ENCODE data around the gene AIG1. TPM values are rescaled to one million over a fixed set of nuclear protein-coding genes. Genes with fewer than 3 reads are reported as not detected.

AIG1 gene
- total RNA-seq, 1 donor from 2014 or later: 37.1 TPM

GRCh38 chr6:143223895-143224294, 163.2 kb downstream of the AIG1 start:
- no peak overlapping the region for H2AFZ ChIP-seq (replicated peaks)
- no peak overlapping the region for H3K27ac ChIP-seq
- H3K36me3 Mint-ChIP-seq: no peaks in the 10 kb centered on the region
- H3K9ac ChIP-seq: no peak overlapping the region
- H3K27me3 Mint-ChIP-seq (ENCODE audit: insufficient read depth, low read depth): no peaks in the 10 kb centered on the region
- no peaks in the 10 kb centered on the region for H3K36me3 ChIP-seq
- no peaks in the 10 kb centered on the region for H3F3A ChIP-seq (ENCODE audit: low read depth)
- no peak overlapping the region for H3K4me2 ChIP-seq
- DNase-seq (ENCODE audit: low spot score): peak; percentile 5
- no peaks in the 10 kb centered on the region for H4K20me1 ChIP-seq (ENCODE audit: low read depth)
- no peaks in the 10 kb centered on the region for H3K9me3 Mint-ChIP-seq
- no peaks in the 10 kb centered on the region for H3K4me1 Mint-ChIP-seq
- no peak overlapping the region for H3K27ac Mint-ChIP-seq
- no peaks in the 10 kb centered on the region for H3K9me3 ChIP-seq (ENCODE audit: low read depth)
- H3K79me2 ChIP-seq (ENCODE audit: low read depth): no peaks in the 10 kb centered on the region
- no peaks in the 10 kb centered on the region for H3K4me1 ChIP-seq
- no peaks in the 10 kb centered on the region for H3K27me3 ChIP-seq
- TF ChIP-seq CTCF (IDR thresholded peaks at IDR 0.05) (no peak), EZH2 (IDR thresholded peaks at IDR 0.05) (no peak), EZH2phosphoT487 (IDR thresholded peaks at IDR 0.05) (no peak)
- H3K4me3 ChIP-seq: no peak overlapping the region
- H3K4me3 Mint-ChIP-seq: no peak overlapping the region

GRCh38 chr6:143224516-143224915, 163.8 kb downstream of the AIG1 start:
- Mint-ChIP-seq H3K27me3 (ENCODE audit: insufficient read depth, low read depth) (no peaks in the 10 kb centered on the region), H3K27ac (no peak overlapping the region), H3K4me3 (no peak overlapping the region), H3K36me3 (no peaks in the 10 kb centered on the region), H3K4me1 (no peaks in the 10 kb centered on the region), H3K9me3 (no peaks in the 10 kb centered on the region)
- no peak overlapping the region for H3K9ac ChIP-seq
- DNase-seq (ENCODE audit: low spot score): no peak
- H3K79me2 ChIP-seq (ENCODE audit: low read depth): no peaks in the 10 kb centered on the region
- no peak overlapping the region for H3K27ac ChIP-seq
- no peak overlapping the region for H3K4me3 ChIP-seq
- H4K20me1 ChIP-seq (ENCODE audit: low read depth): no peaks in the 10 kb centered on the region
- H3F3A ChIP-seq (ENCODE audit: low read depth): no peaks in the 10 kb centered on the region
- H2AFZ ChIP-seq (replicated peaks): no peak overlapping the region
- H3K4me2 ChIP-seq: no peak overlapping the region
- TF ChIP-seq CTCF (IDR thresholded peaks at IDR 0.05): no peak
- TF ChIP-seq EZH2phosphoT487 (IDR thresholded peaks at IDR 0.05): no peak
- no peak for TF ChIP-seq EZH2 (IDR thresholded peaks at IDR 0.05)
- H3K9me3 ChIP-seq (ENCODE audit: low read depth): no peaks in the 10 kb centered on the region
- H3K36me3 ChIP-seq: no peaks in the 10 kb centered on the region
- H3K27me3 ChIP-seq: no peaks in the 10 kb centered on the region
- H3K4me1 ChIP-seq: no peaks in the 10 kb centered on the region

- no peak overlapping the region for H3K4me3 ChIP-seq
- no peaks in the 10 kb centered on the region for H3K27me3 Mint-ChIP-seq (ENCODE audit: insufficient read depth, low read depth)
- H4K20me1 ChIP-seq (ENCODE audit: low read depth): no peaks in the 10 kb centered on the region
- TF ChIP-seq CTCF (IDR thresholded peaks at IDR 0.05) (no peak), EZH2phosphoT487 (IDR thresholded peaks at IDR 0.05) (no peak), EZH2 (IDR thresholded peaks at IDR 0.05) (no peak)
- H3K4me3 Mint-ChIP-seq: no peak overlapping the region
- no peak for DNase-seq (ENCODE audit: low spot score)
- no peak overlapping the region for H3K27ac Mint-ChIP-seq
- H3K27ac ChIP-seq: no peak overlapping the region
- H3K36me3 Mint-ChIP-seq: no peaks in the 10 kb centered on the region
- no peaks in the 10 kb centered on the region for H3K79me2 ChIP-seq (ENCODE audit: low read depth)
- H3K4me1 Mint-ChIP-seq: no peaks in the 10 kb centered on the region
- no peaks in the 10 kb centered on the region for H3K27me3 ChIP-seq
- no peaks in the 10 kb centered on the region for H3K9me3 ChIP-seq (ENCODE audit: low read depth)
- H3K36me3 ChIP-seq: no peaks in the 10 kb centered on the region
- no peaks in the 10 kb centered on the region for H3F3A ChIP-seq (ENCODE audit: low read depth)
- H3K4me1 ChIP-seq: no peaks in the 10 kb centered on the region
- H3K9me3 Mint-ChIP-seq: no peaks in the 10 kb centered on the region
- H3K9ac ChIP-seq: no peak overlapping the region
- no peak overlapping the region for H2AFZ ChIP-seq (replicated peaks)
- H3K4me2 ChIP-seq: no peak overlapping the region
These were observed 165.2 kb downstream of the AIG1 start for GRCh38 chr6:143225929-143226328.
